PC-3 (cell line): ENCODE data around the gene GALNT3.

Experiments used
- CTCF ChIP-seq: fragments of 300-600 bp; sonication (generic); conservative IDR thresholded peaks from 2 replicates; pipeline ENCODE4 v1.5.1; 2017; ENCODE audit warnings: antibody characterized with exemption, low read depth, mild to moderate bottlenecking, low read length
- EZH2 ChIP-seq: fragments of 300-600 bp; sonication (generic); IDR thresholded peaks from one replicate; pipeline ENCODE4 v1.6.1; 2017; ENCODE audit warnings: antibody characterized with exemption, mild to moderate bottlenecking, low read length; ENCODE audit not compliant: unreplicated experiment

DNA sequence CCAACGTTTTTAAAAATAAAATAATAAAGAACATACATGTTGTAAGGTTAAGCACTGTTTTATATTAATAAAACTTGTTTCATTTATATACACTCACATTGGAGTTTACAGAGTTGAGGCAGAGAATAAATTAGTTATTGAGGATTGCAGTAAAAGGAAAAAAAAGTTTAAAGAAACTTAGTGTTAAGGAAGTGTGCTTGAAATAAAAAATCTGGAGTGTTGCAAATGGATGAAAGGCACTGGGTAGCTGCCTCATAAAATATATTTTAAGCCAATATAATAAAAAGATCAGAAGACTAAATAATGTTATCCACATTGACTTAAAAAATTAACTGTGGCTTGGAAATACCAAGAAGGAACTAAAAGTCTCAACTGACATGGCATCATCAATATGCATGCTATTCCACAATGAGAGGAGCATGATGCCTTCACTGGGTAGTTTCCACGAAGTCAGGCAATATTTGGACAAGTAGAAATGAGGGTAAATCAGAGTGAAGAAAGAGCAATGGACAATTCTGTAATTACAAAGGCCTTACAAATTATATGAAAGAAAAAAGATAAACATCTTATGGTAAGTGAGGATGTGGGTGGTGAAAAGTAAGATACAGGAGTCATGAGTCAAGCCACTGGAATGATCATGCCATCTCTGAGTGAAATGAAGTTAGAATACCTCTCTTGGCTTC, 2.5 kb downstream of the GALNT3 start:
- TF ChIP-seq CTCF (no peak), EZH2 (no peak)
